ENCODE data around the gene PLAA. TPM values are rescaled to one million over a fixed set of nuclear protein-coding genes. Genes with fewer than 3 reads are reported as not detected.

The PLAA gene
- polyA plus RNA-seq, 1 experiment = 27.3 TPM

DNA sequence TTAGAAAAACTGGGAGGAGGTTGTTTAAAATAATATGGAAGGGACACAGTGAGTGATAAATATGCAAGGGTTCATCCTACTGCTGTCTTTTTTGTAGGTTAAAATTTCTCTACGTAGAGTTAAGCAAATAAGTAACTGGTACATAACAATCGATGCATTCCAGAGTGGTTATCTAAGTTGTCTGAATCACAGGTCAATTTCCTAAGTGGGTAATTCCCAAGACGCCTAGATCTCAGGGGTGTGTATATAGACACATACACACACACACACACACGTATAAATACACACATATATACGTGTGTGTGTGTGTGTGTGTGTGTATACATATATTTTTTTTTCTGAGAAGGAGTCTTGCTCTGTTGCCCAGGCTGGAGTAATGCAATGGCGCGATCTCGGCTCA is 76.8 kb downstream of the PLAA start:
- no peaks in the 10 kb centered on the region for H3K9me3 ChIP-seq (ENCODE audit: control insufficient read depth, insufficient read depth, low read length)
- POLR2A ChIA-PET = no interaction called here
- H3K27me3 ChIP-seq (ENCODE audit: control insufficient read depth, insufficient read depth, low read length) = no peaks in the 10 kb centered on the region
- H3K27ac ChIP-seq (ENCODE audit: low read depth, low read length) = no peak overlapping the region
- no peak overlapping the region for H3K4me3 ChIP-seq (ENCODE audit: low read depth, low read length)
- CTCF ChIA-PET = interaction anchor here (0.6 kb wide), 1 partner anchor 10 kb away, joined by 3 read pairs; no protein-coding TSS in a partner anchor
- TF ChIP-seq, protein P1, sequence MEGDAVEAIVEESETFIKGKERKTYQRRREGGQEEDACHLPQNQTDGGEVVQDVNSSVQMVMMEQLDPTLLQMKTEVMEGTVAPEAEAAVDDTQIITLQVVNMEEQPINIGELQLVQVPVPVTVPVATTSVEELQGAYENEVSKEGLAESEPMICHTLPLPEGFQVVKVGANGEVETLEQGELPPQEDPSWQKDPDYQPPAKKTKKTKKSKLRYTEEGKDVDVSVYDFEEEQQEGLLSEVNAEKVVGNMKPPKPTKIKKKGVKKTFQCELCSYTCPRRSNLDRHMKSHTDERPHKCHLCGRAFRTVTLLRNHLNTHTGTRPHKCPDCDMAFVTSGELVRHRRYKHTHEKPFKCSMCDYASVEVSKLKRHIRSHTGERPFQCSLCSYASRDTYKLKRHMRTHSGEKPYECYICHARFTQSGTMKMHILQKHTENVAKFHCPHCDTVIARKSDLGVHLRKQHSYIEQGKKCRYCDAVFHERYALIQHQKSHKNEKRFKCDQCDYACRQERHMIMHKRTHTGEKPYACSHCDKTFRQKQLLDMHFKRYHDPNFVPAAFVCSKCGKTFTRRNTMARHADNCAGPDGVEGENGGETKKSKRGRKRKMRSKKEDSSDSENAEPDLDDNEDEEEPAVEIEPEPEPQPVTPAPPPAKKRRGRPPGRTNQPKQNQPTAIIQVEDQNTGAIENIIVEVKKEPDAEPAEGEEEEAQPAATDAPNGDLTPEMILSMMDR (IDR thresholded peaks at IDR 0.05; ENCODE audit: low read depth, low read length) = no peak
- DNase-seq (ENCODE audit: low read depth, low spot score) = no peak

DNA sequence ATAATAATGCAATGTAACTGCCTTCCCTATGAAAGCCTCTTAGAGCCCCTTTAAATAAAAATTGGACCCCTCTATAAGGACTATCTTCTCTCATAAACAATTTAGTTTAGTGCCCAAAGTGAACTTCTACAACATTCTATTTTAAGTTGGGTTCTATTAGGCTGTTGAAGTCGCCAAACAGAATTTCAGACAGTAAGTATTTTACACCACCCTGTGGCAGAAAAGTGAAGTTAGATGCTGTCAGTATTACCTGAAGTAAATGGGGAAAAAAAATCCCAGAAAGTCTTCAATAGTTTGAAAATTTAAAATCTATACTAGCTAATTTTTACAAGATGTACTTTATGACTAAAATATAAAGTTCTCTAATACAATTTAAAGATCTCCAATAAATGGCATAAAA is 84.0 kb downstream of the PLAA start:
- Histone ChIP-seq H3K27me3 (ENCODE audit: control insufficient read depth, insufficient read depth, low read length) (no peaks in the 10 kb centered on the region), H3K9me3 (ENCODE audit: control insufficient read depth, insufficient read depth, low read length) (no peaks in the 10 kb centered on the region), H3K4me3 (ENCODE audit: low read depth, low read length) (no peak overlapping the region), H3K27ac (ENCODE audit: low read depth, low read length) (no peak overlapping the region)
- ChIA-PET CTCF (no interaction called here), POLR2A (no interaction called here)
- DNase-seq (ENCODE audit: low read depth, low spot score) = no peak
- TF ChIP-seq, protein P1 (IDR thresholded peaks at IDR 0.05; ENCODE audit: low read depth, low read length) = peak; percentile 44

GRCh38 chr9:26856413-26857032 is 90.5 kb downstream of the PLAA start:
- TF ChIP-seq, protein P1 (IDR thresholded peaks at IDR 0.05; ENCODE audit: low read depth, low read length) = peak; percentile 37

More at GRCh38 chr9:26856413-26857032, 90.5 kb downstream of the PLAA start:
- ChIA-PET POLR2A (no interaction called here), CTCF (interaction anchor here (1.1 kb wide), 2 partner anchors 9 to 477 kb away, joined by 3 read pairs; no protein-coding TSS in a partner anchor)
- no peaks in the 10 kb centered on the region for H3K9me3 ChIP-seq (ENCODE audit: control insufficient read depth, insufficient read depth, low read length)
- no peak overlapping the region for H3K27ac ChIP-seq (ENCODE audit: low read depth, low read length)
- no peak overlapping the region for H3K4me3 ChIP-seq (ENCODE audit: low read depth, low read length)
- no peaks in the 10 kb centered on the region for H3K27me3 ChIP-seq (ENCODE audit: control insufficient read depth, insufficient read depth, low read length)
- DNase-seq (ENCODE audit: low read depth, low spot score) = no peak

Small RNA genes within 50 kb of the gene (small RNA-seq; reads per million reads assigned to genes)
- not detected for gene RN7SL100P (ENCODE audit: insufficient read length, low read depth)

Other genes starting within 250 kb of the PLAA start
- gene CAAP1, start 54.4 kb downstream of the PLAA start, polyA plus RNA-seq (2011; rRNA removed) = 16.5 and 21.8 TPM in 2 replicates
- gene IFT74, start 9.2 kb upstream of the PLAA start, polyA plus RNA-seq (2011; rRNA removed) = 9.4 and 15.6 TPM in 2 replicates
- not detected in 2 replicates for gene LRRC19, start 58.4 kb upstream of the PLAA start, polyA plus RNA-seq (2011; rRNA removed)
- gene TEK, start 162.0 kb upstream of the PLAA start, polyA plus RNA-seq (2011; rRNA removed) = 34.6 and 35.2 TPM in 2 replicates

Data from AG04450 (cell line).